HCT116 (cell line): ENCODE results near the gene PEAK3. TPM values are rescaled to one million over a fixed set of nuclear protein-coding genes. Genes with fewer than 3 reads are reported as not detected.

ENCODE experiments used
- ATAC-seq: fragments of 200-7000 bp; cut with Tn5 transposase; 2 replicates; pipeline ENCODE4 v1.9.1; 2020; ENCODE audit warnings: mild to moderate bottlenecking, moderate library complexity
- BruUV-seq: library from RNA; stranded (reverse); fragments of 400-500 nt; replicated peaks from 2 replicates; lab custom pipeline; 2021; lab: Mats Ljungman, UMichigan
- CTCF ChIA-PET: fragments of 300-600 bp; sonication (Branson Sonifier 250); formaldehyde crosslinking; loops from one replicate; lab custom pipeline; 2021; ENCODE audit warnings: antibody characterized with exemption; lab: Charles Lee
- POLR2A ChIA-PET: fragments of 300-600, 350-600 bp; sonication (Branson Sonifier 250); formaldehyde crosslinking; loops from one replicate; lab custom pipeline; 2021; ENCODE audit warnings: antibody characterized with exemption; lab: Charles Lee
- RAD21 ChIA-PET, 2 experiments: fragments of 300-600 bp; sonication (Branson Sonifier 250); formaldehyde crosslinking; loops; one replicate each; lab custom pipeline; 2023; ENCODE audit warnings: low total read pairs in 2 of 2; ENCODE audit not compliant: uncharacterized antibody in 2 of 2, unreplicated experiment in 2 of 2, low non-redundant PET in 1 of 2; lab: Charles Lee
- DNase-seq: peaks from one replicate; pipeline ENCODE4 v3.0.0-alpha.2; 2010; ENCODE audit warnings: low read depth, low spot score
- H2AFZ ChIP-seq: fragments of 200-600 bp; shearing (Covaris generic), sonication (generic); 2 replicates; pipeline ENCODE4 v1.6.1; 2017; ENCODE audit warnings: low read depth, mixed run types, mixed read lengths, antibody characterized with exemption, low read length; ENCODE audit not compliant: poor library complexity, severe bottlenecking
- H3K27ac ChIP-seq: 2 replicates; pipeline ENCODE4 v1.5.1; 2012; ENCODE audit warnings: low read depth, low read length
- H3K27me3 ChIP-seq: fragments of 200-600 bp; sonication (generic); 2 replicates; pipeline ENCODE4 v1.6.1; 2016; ENCODE audit warnings: mixed run types, low read length, mixed read lengths; ENCODE audit not compliant: insufficient read depth
- H3K36me3 ChIP-seq, 2 experiments: fragments of 200-500 bp in 1 of 2; fragments of 200-600 bp in 1 of 2; sonication (Bioruptor generic) in 1 of 2; sonication (generic) in 1 of 2; 2 replicates each; pipeline versions ENCODE4 v1.5.1 to v1.6.1; 2014 to 2016; ENCODE audit warnings: low read length in 2 of 2, inconsistent platforms in 1 of 2, mixed read lengths in 1 of 2, mixed run types in 1 of 2; ENCODE audit not compliant: insufficient read depth in 2 of 2, control insufficient read depth in 1 of 2
- H3K4me1 ChIP-seq, 2 experiments: fragments of 200-600 bp in 1 of 2; sonication (generic) in 1 of 2; 2 replicates each; pipeline versions ENCODE4 v1.5.1 to v1.6.1; 2012 to 2017; ENCODE audit warnings: low read length in 2 of 2, inconsistent platforms in 1 of 2, mild to moderate bottlenecking in 1 of 2, mixed read lengths in 1 of 2, mixed run types in 1 of 2, moderate library complexity in 1 of 2; ENCODE audit not compliant: insufficient read depth in 2 of 2, control insufficient read depth in 1 of 2
- H3K4me2 ChIP-seq: fragments of 200-600 bp; sonication (generic); 2 replicates; pipeline ENCODE4 v1.6.1; 2017; ENCODE audit warnings: mixed run types, low read length, mixed read lengths
- H3K4me3 ChIP-seq, 2 experiments: fragments of 200-600 bp in 1 of 2; sonication (generic) in 1 of 2; replicated peaks in 1 of 2; 2 replicates each; pipeline ENCODE4 v1.5.1; 2011 to 2016; ENCODE audit warnings: low read length in 2 of 2, control low read depth in 1 of 2, low read depth in 1 of 2, mild to moderate bottlenecking in 1 of 2, mixed read lengths in 1 of 2, mixed run types in 1 of 2
- H3K79me2 ChIP-seq: fragments of 200-600 bp; sonication (generic); 2 replicates; pipeline ENCODE4 v1.6.1; 2017; ENCODE audit warnings: mild to moderate bottlenecking, mixed run types, low read length, moderate library complexity, mixed read lengths; ENCODE audit not compliant: insufficient read depth
- H3K9ac ChIP-seq: fragments of 200-600 bp; sonication (generic); 2 replicates; pipeline ENCODE4 v1.6.1; 2016; ENCODE audit warnings: low read length, mixed read lengths
- H3K9me2 ChIP-seq: fragments of 200-600 bp; sonication (generic), shearing (Covaris generic); 2 replicates; pipeline ENCODE4 v1.6.1; 2017; ENCODE audit warnings: mixed run types, mild to moderate bottlenecking, moderate library complexity; ENCODE audit not compliant: insufficient read depth
- H3K9me3 ChIP-seq, 2 experiments: fragments of 200-500 bp in 1 of 2; fragments of 200-600 bp in 1 of 2; sonication (Bioruptor generic) in 1 of 2; sonication (generic) in 1 of 2; 2 replicates each; pipeline ENCODE4 v1.6.1; 2014 to 2017; ENCODE audit warnings: low read length in 2 of 2, mixed read lengths in 2 of 2, inconsistent platforms in 1 of 2, low read depth in 1 of 2, mild to moderate bottlenecking in 1 of 2, mixed run types in 1 of 2, moderate library complexity in 1 of 2; ENCODE audit not compliant: control insufficient read depth in 1 of 2, insufficient read depth in 1 of 2
- H4K20me1 ChIP-seq: fragments of 200-600 bp; sonication (generic), shearing (Covaris generic); 2 replicates; pipeline ENCODE4 v1.6.1; 2017; ENCODE audit warnings: mixed run types, mild to moderate bottlenecking, moderate library complexity; ENCODE audit not compliant: insufficient read depth
- CBX3 ChIP-seq: IDR thresholded peaks from 2 replicates; pipeline ENCODE4 v1.6.1; 2012; ENCODE audit warnings: low read depth
- CEBPB ChIP-seq: IDR thresholded peaks from 2 replicates; pipeline ENCODE4 v1.6.1; 2012; ENCODE audit warnings: low read depth
- CTCF ChIP-seq, 3 experiments: fragments of 200-600 bp in 1 of 3; sonication (generic) in 1 of 3; IDR thresholded peaks in 2 of 3; conservative IDR thresholded peaks in 1 of 3; 2 replicates each; pipeline ENCODE4 v1.5.1; 2012 to 2017; ENCODE audit warnings: low read depth in 2 of 3, low read length in 2 of 3, antibody characterized with exemption in 1 of 3, borderline replicate concordance in 1 of 3, control low read depth in 1 of 3, mild to moderate bottlenecking in 1 of 3, mixed read lengths in 1 of 3, mixed run types in 1 of 3, moderate library complexity in 1 of 3; ENCODE audit not compliant: insufficient read depth in 1 of 3
- EGR1 ChIP-seq: IDR thresholded peaks from 2 replicates; pipeline ENCODE4 v1.6.1; 2012; ENCODE audit warnings: low read depth
- ELF1 ChIP-seq: IDR thresholded peaks from 2 replicates; pipeline ENCODE4 v1.6.1; 2012; ENCODE audit warnings: low read depth, borderline replicate concordance
- EZH2 ChIP-seq: fragments of 200-600 bp; sonication (generic); IDR thresholded peaks from 2 replicates; pipeline ENCODE4 v1.6.1; 2017; ENCODE audit warnings: antibody characterized with exemption, mixed run types
- EZH2phosphoT487 ChIP-seq: fragments of 200-600 bp; IDR thresholded peaks from 2 replicates; pipeline ENCODE4 v1.6.1; 2018; ENCODE audit warnings: antibody characterized with exemption, borderline replicate concordance
- FOSL1 ChIP-seq: IDR thresholded peaks from 2 replicates; pipeline ENCODE4 v1.6.1; 2012; ENCODE audit warnings: low read depth
- MAX ChIP-seq: IDR thresholded peaks from 2 replicates; pipeline ENCODE4 v1.6.1; 2012
- POLR2A ChIP-seq: IDR thresholded peaks from 2 replicates; pipeline ENCODE4 v1.7.0; 2011; ENCODE audit warnings: borderline replicate concordance; ENCODE audit not compliant: insufficient read depth, insufficient read length; ENCODE audit errors: extremely low read depth
- POLR2AphosphoS5 ChIP-seq: IDR thresholded peaks from 2 replicates; pipeline ENCODE4 v1.6.1; 2011; ENCODE audit warnings: mild to moderate bottlenecking, low read depth, low read length, moderate library complexity
- RAD21 ChIP-seq: IDR thresholded peaks from 2 replicates; pipeline ENCODE4 v1.6.1; 2012; ENCODE audit warnings: low read depth, mild to moderate bottlenecking
- REST ChIP-seq: IDR thresholded peaks from 2 replicates; pipeline ENCODE4 v1.6.1; 2012; ENCODE audit warnings: low read depth
- SIN3A ChIP-seq: IDR thresholded peaks from 2 replicates; pipeline ENCODE4 v1.6.1; 2012; ENCODE audit warnings: low read depth
- SRF ChIP-seq: IDR thresholded peaks from 2 replicates; pipeline ENCODE4 v1.6.1; 2012; ENCODE audit warnings: low read depth
- TCF7L2 ChIP-seq: IDR thresholded peaks from 2 replicates; pipeline ENCODE4 v1.7.0; 2011; ENCODE audit warnings: borderline replicate concordance, inconsistent platforms; ENCODE audit not compliant: insufficient read depth, insufficient read length; ENCODE audit errors: extremely low read depth
- YY1 ChIP-seq: IDR thresholded peaks from 2 replicates; pipeline ENCODE4 v1.6.1; 2011; ENCODE audit warnings: low read length, low read depth, moderate library complexity, mild to moderate bottlenecking; ENCODE audit not compliant: insufficient replicate concordance; ENCODE audit errors: extremely low read depth
- ZFX ChIP-seq: fragments of 450-650 bp; IDR thresholded peaks from 2 replicates; pipeline ENCODE4 v1.6.1; 2017
- ZNF274 ChIP-seq: fragments of 200-500 bp; sonication (Bioruptor generic); IDR thresholded peaks from 2 replicates; pipeline ENCODE4 v1.6.1; 2014; ENCODE audit warnings: mild to moderate bottlenecking, low read depth, low read length, inconsistent platforms
- intact Hi-C: fragments of 100-400 bp; cut with micrococcal nuclease; formaldehyde crosslinking; loops from 2 replicates; pipeline ENCODE4 v1.10.0; 2022
- total RNA-seq: library from RNA; stranded (reverse); gene quantifications from one replicate; pipeline ENCODE4 v1.2.1, GENCODE V29; 2021; ENCODE audit not compliant: unreplicated experiment

PEAK3 gene
- total RNA-seq, 1 experiment from 2014 or later, result not detected

GRCh38 chr19:2226051-2226839 is 55.7 kb downstream of the PEAK3 start:
- CTCF ChIA-PET, result interaction anchor here (0.9 kb wide), 1 partner anchor 70 kb away, joined by 3 read pairs; no protein-coding TSS in a partner anchor
- H3K36me3 ChIP-seq, result peaks cover 8 to 30% of the 10 kb centered on the region in 2 experiments; a peak in 3 of 4 replicates
- no peak overlapping the region for H2AFZ ChIP-seq
- ATAC-seq (no peak), DNase-seq (no peak)
- TF ChIP-seq ZNF274, result no peak
- no peak for TF ChIP-seq CTCF (IDR thresholded peaks at IDR 0.05 in 2 of 3, conservative IDR thresholded peaks at IDR 0.05 in 1 of 3; ENCODE audit: borderline replicate concordance in 1 of 3, insufficient read depth in 1 of 3, low read depth in 2 of 3, low read length in 2 of 3)
- TF ChIP-seq EZH2phosphoT487, result no peak
- no peak for TF ChIP-seq SIN3A
- TF ChIP-seq CBX3, result no peak
- TF ChIP-seq REST, result no peak
- no peak for TF ChIP-seq EGR1
- no peak for TF ChIP-seq RAD21
- no peak for TF ChIP-seq SRF
- TF ChIP-seq CEBPB, result no peak
- TF ChIP-seq YY1, result no peak
- TF ChIP-seq POLR2AphosphoS5, result no peak
- no peak for TF ChIP-seq EZH2
- no peak for TF ChIP-seq ZFX
- no peak for TF ChIP-seq MAX
- no peak for TF ChIP-seq FOSL1
- no peak for TF ChIP-seq ELF1
- TF ChIP-seq TCF7L2, result no peak
- TF ChIP-seq POLR2A, result no peak
- H3K9ac ChIP-seq, result no peak overlapping the region
- no peaks in the 10 kb centered on the region; the same call in 1 of the 2 replicates for H4K20me1 ChIP-seq
- H3K4me3 ChIP-seq, result no peak overlapping the region
- no peaks in the 10 kb centered on the region for H3K9me2 ChIP-seq
- no TSS peak for BruUV-seq
- H3K4me1 ChIP-seq, result no peaks in the 10 kb centered on the region
- POLR2A ChIA-PET, result no interaction called here
- no peak overlapping the region for H3K4me2 ChIP-seq
- no peaks in the 10 kb centered on the region for H3K79me2 ChIP-seq
- no peak overlapping the region for H3K27ac ChIP-seq
- H3K9me3 ChIP-seq, result no peaks in the 10 kb centered on the region
- H3K27me3 ChIP-seq, result no peaks in the 10 kb centered on the region
- intact Hi-C loops, result no loop called here
- RAD21 ChIA-PET, result no interaction called here
